GM12878 (cell line): ENCODE results near the gene SMPD3. TPM values are rescaled to one million over a fixed set of nuclear protein-coding genes. Genes with fewer than 3 reads are reported as not detected.

Experiments
- ATAC-seq: fragments of 200-7000 bp; cut with Tn5 transposase; 3 replicates; pipeline ENCODE4 v1.9.1; 2020; ENCODE audit warnings: mild to moderate bottlenecking, moderate library complexity
- BruUV-seq: library from RNA; stranded (reverse); fragments of 400-500 nt; replicated peaks from 2 replicates; lab custom pipeline; 2021; lab: Mats Ljungman, UMichigan
- CTCF ChIA-PET: fragments of 300-600 bp; sonication (Branson Sonifier 250); formaldehyde crosslinking; extraction: SDS; loops from one replicate; lab custom pipeline; 2021; ENCODE audit warnings: inconsistent platforms; lab: Yijun Ruan, JAX
- POLR2A ChIA-PET: fragments of 350-600 bp; formaldehyde crosslinking; extraction: SDS; loops from one replicate; lab custom pipeline; 2021; ENCODE audit warnings: inconsistent platforms; lab: Charles Lee
- RAD21 ChIA-PET: fragments of 300-600 bp; sonication (Branson Sonifier 250); formaldehyde crosslinking; loops from one replicate; lab custom pipeline; 2023; ENCODE audit warnings: antibody characterized with exemption; ENCODE audit not compliant: unreplicated experiment; lab: Charles Lee
- SMC1A ChIA-PET: fragments of 300-600 bp; sonication (Branson Sonifier 250); formaldehyde crosslinking; loops from one replicate; lab custom pipeline; 2023; ENCODE audit not compliant: unreplicated experiment, uncharacterized antibody; lab: Charles Lee
- DNase-seq: peaks from one replicate; pipeline ENCODE4 v3.0.0-alpha.2; 2011; ENCODE audit warnings: low read depth, low spot score
- FAIRE-seq: peaks from 3 replicates; lab custom pipeline; 2011; peaks lifted over from hg19 to GRCh38; lab: Jason Lieb, UNC
- H2AFZ ChIP-seq: 2 replicates; pipeline ENCODE4 v1.6.0; 2011; ENCODE audit warnings: low read depth, low read length, control low read depth; ENCODE audit not compliant: control insufficient read depth
- H3K27ac ChIP-seq: 2 replicates; pipeline ENCODE4 v1.5.1; 2011; ENCODE audit warnings: control low read depth; ENCODE audit not compliant: control insufficient read depth, insufficient read depth
- H3K27me3 ChIP-seq, 2 experiments: replicated peaks in 1 of 2; 2 replicates each; pipeline versions ENCODE4 v1.6.0 to v1.6.1; 2011; ENCODE audit warnings: low read length in 1 of 2; ENCODE audit not compliant: control insufficient read depth in 2 of 2, insufficient read depth in 2 of 2
- H3K36me3 ChIP-seq, 2 experiments: 2 replicates each; pipeline ENCODE4 v1.5.1; 2011; ENCODE audit warnings: low read length in 1 of 2; ENCODE audit not compliant: control insufficient read depth in 2 of 2, insufficient read depth in 2 of 2
- H3K4me1 ChIP-seq: 2 replicates; pipeline ENCODE4 v1.6.1; 2011; ENCODE audit warnings: mild to moderate bottlenecking, low read length, moderate library complexity, mixed read lengths; ENCODE audit not compliant: control insufficient read depth, insufficient read depth
- H3K4me2 ChIP-seq: 2 replicates; pipeline ENCODE4 v1.6.0; 2011; ENCODE audit warnings: control low read depth; ENCODE audit not compliant: control insufficient read depth, insufficient read depth
- H3K4me3 ChIP-seq: fragments of 200-600 bp; sonication (generic); 2 replicates; pipeline ENCODE4 v1.5.1; 2016
- H3K79me2 ChIP-seq: 2 replicates; pipeline ENCODE4 v1.6.0; 2011; ENCODE audit warnings: low read length; ENCODE audit not compliant: control insufficient read depth, insufficient read depth
- H3K9ac ChIP-seq: 2 replicates; pipeline ENCODE4 v1.8.0; 2011; ENCODE audit warnings: low read length, control low read depth, mixed read lengths; ENCODE audit not compliant: control insufficient read depth, insufficient read depth
- H3K9me3 ChIP-seq: replicated peaks from 3 replicates; pipeline ENCODE4 v1.5.1; 2011; ENCODE audit warnings: mild to moderate bottlenecking, low read length; ENCODE audit not compliant: control insufficient read depth, insufficient read depth
- H4K20me1 ChIP-seq: 2 replicates; pipeline ENCODE4 v1.6.0; 2011; ENCODE audit not compliant: control insufficient read depth, insufficient read depth
- CHD1 ChIP-seq: IDR thresholded peaks from 2 replicates; pipeline ENCODE4 v1.6.1; 2012; ENCODE audit warnings: low read depth, low read length, improper control_type of control experiment
- NFXL1 ChIP-seq: fragments of 450-650 bp; IDR thresholded peaks from 2 replicates; pipeline ENCODE4 v1.6.1; 2017; ENCODE audit warnings: antibody characterized with exemption, mild to moderate bottlenecking, borderline replicate concordance
- WGBS: methylation state at CpG from one replicate; pipeline ENCODE4 v1.1.6; 2016; ENCODE audit warnings: low lambda C conversion rate; ENCODE audit not compliant: insufficient replicate concordance, insufficient coverage; ENCODE audit errors: missing lambda C conversion rate; 5-methylcytosine and 5-hydroxymethylcytosine counted together
- in situ Hi-C: fragments of 300-500 bp; cut with MboI; formaldehyde crosslinking; loops from 9 replicates; pipeline ENCODE4 v1.14.3; 2018; ENCODE audit warnings: mixed read lengths
- intact Hi-C: fragments of 100-400 bp; cut with micrococcal nuclease; formaldehyde crosslinking; loops from one replicate; pipeline ENCODE4 v1.14.2; 2022; ENCODE audit not compliant: unreplicated experiment
- polyA plus RNA-seq, 11 experiments: library from polyadenylated mRNA; depleted of rRNA in 4 of 11; unstranded in 6 of 11; stranded (reverse) in 5 of 11; fragments of >200 nt; fragmentation: Nextera tagmentation in 4 of 11; fragmentation: Illumina TruSeq in 1 of 11; extraction: Ambion mirVana in 4 of 11; extraction: Trizol in 1 of 11; gene quantifications; 1 replicate in 1 of 11; 2 replicates in 10 of 11; pipeline versions ENCODE4 v1.2.1 to v1.2.3, GENCODE V29; 2011 to 2016; ENCODE audit warnings: inconsistent platforms in 2 of 11, missing spikeins in 2 of 11, low read depth in 1 of 11
- total RNA-seq, 4 experiments: library from RNA; depleted of rRNA in 3 of 4; stranded (reverse); fragments of >200 nt in 3 of 4; fragmentation: Illumina TruSeq in 1 of 4; extraction: Trizol in 1 of 4; gene quantifications; 2 replicates each; pipeline versions ENCODE4 v1.2.1 to v1.2.3, GENCODE V29; 2013 to 2021
- TF ChIP-seq, protein P1 (sequence below): fragments of 450-650 bp; IDR thresholded peaks from 2 replicates; pipeline ENCODE4 v1.6.1; 2016; ENCODE audit warnings: mild to moderate bottlenecking

Gene SMPD3
- total and polyA plus RNA-seq, 10 of the 15 experiments (the other 5 are each of a cell fraction or from before 2014, with no cell fraction given), result 0.04 to 2.0 (median 1.2) TPM

DNA sequence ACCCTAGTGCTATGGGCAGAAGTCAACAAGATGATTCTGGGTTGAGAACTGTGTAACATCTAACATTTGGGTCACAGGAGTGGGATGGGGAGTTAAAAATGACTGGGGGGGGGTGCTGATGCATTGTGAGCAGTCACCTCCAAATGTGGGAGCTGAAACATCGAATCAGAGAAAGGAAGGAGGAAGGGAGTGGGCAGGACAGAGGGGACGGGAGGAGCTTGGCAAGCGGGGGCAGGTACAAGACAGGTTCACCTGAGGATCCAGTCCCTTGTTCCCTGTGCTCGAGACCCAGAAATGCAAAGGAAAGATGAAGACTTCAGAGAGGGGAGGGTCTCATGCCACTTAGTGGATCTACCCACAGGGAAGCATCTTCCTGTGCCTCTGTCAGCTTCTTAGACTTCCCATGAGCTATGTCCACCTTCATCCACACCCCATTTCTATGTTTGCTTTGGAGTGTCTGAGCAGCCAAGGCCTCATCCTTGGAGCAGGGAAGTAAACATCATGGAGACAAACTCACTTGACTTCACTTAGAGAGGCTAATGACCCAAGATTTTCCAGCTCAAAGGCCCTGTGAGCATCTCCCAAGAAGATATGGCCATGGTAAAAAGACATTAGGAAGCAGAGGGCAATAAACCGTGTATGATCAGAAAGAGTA lies 20.5 kb downstream of the SMPD3 start:
- POLR2A ChIA-PET, result no interaction called here
- FAIRE-seq, result no peak
- WGBS, result 51% methylated on average over 5 of the region's 5 CpGs

DNA sequence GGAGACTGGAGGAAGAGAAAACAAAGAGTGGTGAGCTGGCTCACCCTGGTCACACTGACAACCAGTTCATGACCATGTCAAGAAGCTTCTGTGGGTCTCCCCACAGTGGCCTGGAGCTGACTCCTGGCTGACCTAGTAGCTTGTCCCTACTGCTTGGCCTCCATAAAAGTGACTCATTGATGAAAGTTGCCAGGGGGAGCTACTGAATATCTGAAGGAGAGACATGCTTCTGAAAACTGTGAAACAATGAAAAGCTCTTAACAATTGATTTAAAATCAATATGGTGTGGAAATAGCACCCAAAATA lies 22.0 kb downstream of the SMPD3 start:
- Histone ChIP-seq H3K27ac (no peak overlapping the region), H3K4me2 (no peak overlapping the region), H3K36me3 (no peaks in the 10 kb centered on the region), H2AFZ (no peak overlapping the region), H3K4me3 (no peak overlapping the region), H4K20me1 (no peaks in the 10 kb centered on the region), H3K9me3 (no peaks in the 10 kb centered on the region), H3K4me1 (no peaks in the 10 kb centered on the region; the same call in 1 of the 2 replicates), H3K79me2 (no peaks in the 10 kb centered on the region), H3K9ac (no peak overlapping the region), H3K27me3 (no peaks in the 10 kb centered on the region; a peak in 1 of 4 replicates)
- ChIA-PET RAD21 (no interaction called here), SMC1A (interaction anchor here (1.0 kb wide), 1 partner anchor 9 kb away, joined by 4 read pairs; no protein-coding TSS in a partner anchor), CTCF (no interaction called here), POLR2A (no interaction called here)
- intact Hi-C loops, result no loop called here
- TF ChIP-seq CHD1 (no peak), NFXL1 (no peak)
- BruUV-seq, result no TSS peak
- ATAC-seq, result no peak
- FAIRE-seq, result no peak
- in situ Hi-C loops, result no loop called here
- DNase-seq, result no peak

More for the DNA sequence above, 20.5 kb downstream of the SMPD3 start:
- H3K9me3 ChIP-seq, result no peaks in the 10 kb centered on the region
- TF ChIP-seq, protein P1, sequence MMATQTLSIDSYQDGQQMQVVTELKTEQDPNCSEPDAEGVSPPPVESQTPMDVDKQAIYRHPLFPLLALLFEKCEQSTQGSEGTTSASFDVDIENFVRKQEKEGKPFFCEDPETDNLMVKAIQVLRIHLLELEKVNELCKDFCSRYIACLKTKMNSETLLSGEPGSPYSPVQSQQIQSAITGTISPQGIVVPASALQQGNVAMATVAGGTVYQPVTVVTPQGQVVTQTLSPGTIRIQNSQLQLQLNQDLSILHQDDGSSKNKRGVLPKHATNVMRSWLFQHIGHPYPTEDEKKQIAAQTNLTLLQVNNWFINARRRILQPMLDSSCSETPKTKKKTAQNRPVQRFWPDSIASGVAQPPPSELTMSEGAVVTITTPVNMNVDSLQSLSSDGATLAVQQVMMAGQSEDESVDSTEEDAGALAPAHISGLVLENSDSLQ, result no peak
- in situ Hi-C loops, result no loop called here
- H3K36me3 ChIP-seq, result no peaks in the 10 kb centered on the region
- no peak overlapping the region for H3K4me3 ChIP-seq
- no peaks in the 10 kb centered on the region; a peak in 1 of 4 replicates for H3K27me3 ChIP-seq
- intact Hi-C loops, result no loop called here
- RAD21 ChIA-PET, result no interaction called here
- H3K9ac ChIP-seq, result no peak overlapping the region
- DNase-seq (no peak), ATAC-seq (no peak)
- no peaks in the 10 kb centered on the region; the same call in 1 of the 2 replicates for H3K4me1 ChIP-seq
- no peak overlapping the region for H3K4me2 ChIP-seq
- H4K20me1 ChIP-seq, result no peaks in the 10 kb centered on the region
- H3K27ac ChIP-seq, result no peak overlapping the region
- BruUV-seq, result no TSS peak
- CTCF ChIA-PET, result no interaction called here
- SMC1A ChIA-PET, result interaction anchor here (1.1 kb wide), 1 partner anchor 94 kb away, joined by 3 read pairs; no protein-coding TSS in a partner anchor
- no peak overlapping the region for H2AFZ ChIP-seq
- H3K79me2 ChIP-seq, result no peaks in the 10 kb centered on the region
